ENCODE measurements around the gene NUAK2.

The NUAK2 gene

GRCh38 chr1:205332015-205332791, 10.7 kb upstream of the NUAK2 start:
- Histone ChIP-seq H3K27me3 (ENCODE audit: insufficient read depth, low read length) (peaks cover 4% of the 10 kb centered on the region; the same call in 1 of the 2 replicates), H3K9me3 (ENCODE audit: insufficient read depth, low read depth, low read length) (no peaks in the 10 kb centered on the region), H3K27ac (ENCODE audit: low read depth, low read length) (no peak overlapping the region), H3K4me1 (ENCODE audit: insufficient read depth, low read length) (no peaks in the 10 kb centered on the region), H3K36me3 (ENCODE audit: insufficient read depth, low read length) (no peaks in the 10 kb centered on the region), H3K4me3 (ENCODE audit: low read length) (no peak overlapping the region), H3K9ac (ENCODE audit: low read depth, low read length) (no peak overlapping the region)
- 83% methylated on average over 11 of the region's 11 CpGs for WGBS

- no peaks in the 10 kb centered on the region for H3K9me3 ChIP-seq (ENCODE audit: insufficient read depth, low read depth, low read length)
- WGBS = 85% methylated on average over 2 of the region's 2 CpGs
- H3K27me3 ChIP-seq (ENCODE audit: insufficient read depth, low read length) = 0 out of 2 replicates have a peak, but pooled peaks cover 4% of the 10 kb centered on the region
- no peak overlapping the region for H3K4me3 ChIP-seq (ENCODE audit: low read length)
- no peaks in the 10 kb centered on the region for H3K36me3 ChIP-seq (ENCODE audit: insufficient read depth, low read length)
- H3K4me1 ChIP-seq (ENCODE audit: insufficient read depth, low read length) = peaks cover 2% of the 10 kb centered on the region; the same call in 1 of the 2 replicates
- no peak overlapping the region for H3K9ac ChIP-seq (ENCODE audit: low read depth, low read length)
- no peak overlapping the region for H3K27ac ChIP-seq (ENCODE audit: low read depth, low read length)
Measured at GRCh38 chr1:205330150-205330549, 8.6 kb upstream of the NUAK2 start.

GRCh38 chr1:205329719-205330118, 8.2 kb upstream of the NUAK2 start:
- Histone ChIP-seq H3K9ac (ENCODE audit: low read depth, low read length) (no peak overlapping the region), H3K27me3 (ENCODE audit: insufficient read depth, low read length) (0 out of 2 replicates have a peak, but pooled peaks cover 4% of the 10 kb centered on the region), H3K36me3 (ENCODE audit: insufficient read depth, low read length) (no peaks in the 10 kb centered on the region), H3K4me3 (ENCODE audit: low read length) (no peak overlapping the region), H3K27ac (ENCODE audit: low read depth, low read length) (no peak overlapping the region), H3K9me3 (ENCODE audit: insufficient read depth, low read depth, low read length) (no peaks in the 10 kb centered on the region), H3K4me1 (ENCODE audit: insufficient read depth, low read length) (peaks cover 6% of the 10 kb centered on the region; the same call in 1 of the 2 replicates)
- WGBS = 88% methylated on average over 5 of the region's 5 CpGs

- H3K4me1 ChIP-seq (ENCODE audit: insufficient read depth, low read length) = peaks cover 9% of the 10 kb centered on the region; the same call in 1 of the 2 replicates
- no peaks in the 10 kb centered on the region for H3K36me3 ChIP-seq (ENCODE audit: insufficient read depth, low read length)
- no peaks in the 10 kb centered on the region for H3K9me3 ChIP-seq (ENCODE audit: insufficient read depth, low read depth, low read length)
- no peak overlapping the region for H3K27ac ChIP-seq (ENCODE audit: low read depth, low read length)
- WGBS = 81% methylated on average over 4 of the region's 4 CpGs
- no peak overlapping the region for H3K4me3 ChIP-seq (ENCODE audit: low read length)
- 0 out of 2 replicates have a peak, but pooled peaks cover 4% of the 10 kb centered on the region for H3K27me3 ChIP-seq (ENCODE audit: insufficient read depth, low read length)
- H3K9ac ChIP-seq (ENCODE audit: low read depth, low read length) = no peak overlapping the region
Measured at GRCh38 chr1:205328476-205328875, 6.9 kb upstream of the NUAK2 start.

- no peak overlapping the region for H3K4me3 ChIP-seq (ENCODE audit: low read length)
- no peaks in the 10 kb centered on the region for H3K9me3 ChIP-seq (ENCODE audit: insufficient read depth, low read depth, low read length)
- 0 out of 2 replicates have a peak, but pooled peaks cover 4% of the 10 kb centered on the region for H3K27me3 ChIP-seq (ENCODE audit: insufficient read depth, low read length)
- H3K27ac ChIP-seq (ENCODE audit: low read depth, low read length) = no peak overlapping the region
- H3K9ac ChIP-seq (ENCODE audit: low read depth, low read length) = no peak overlapping the region
- H3K36me3 ChIP-seq (ENCODE audit: insufficient read depth, low read length) = no peaks in the 10 kb centered on the region
- WGBS = 94% methylated on average over 11 of the region's 11 CpGs
- peaks cover 11% of the 10 kb centered on the region; the same call in 1 of the 2 replicates for H3K4me1 ChIP-seq (ENCODE audit: insufficient read depth, low read length)
Measured at GRCh38 chr1:205326812-205327466, 5.4 kb upstream of the NUAK2 start.

GRCh38 chr1:205325334-205325884, 3.9 kb upstream of the NUAK2 start:
- WGBS = 51% methylated on average over 6 of the region's 6 CpGs
- Histone ChIP-seq H3K36me3 (ENCODE audit: insufficient read depth, low read length) (no peaks in the 10 kb centered on the region), H3K9me3 (ENCODE audit: insufficient read depth, low read depth, low read length) (no peaks in the 10 kb centered on the region), H3K4me3 (ENCODE audit: low read length) (no peak overlapping the region), H3K27me3 (ENCODE audit: insufficient read depth, low read length) (0 out of 2 replicates have a peak, but pooled peaks cover 4% of the 10 kb centered on the region), H3K27ac (ENCODE audit: low read depth, low read length) (peak overlapping the region; percentile 25; the same call in 1 of the 2 replicates), H3K9ac (ENCODE audit: low read depth, low read length) (no peak overlapping the region), H3K4me1 (ENCODE audit: insufficient read depth, low read length) (peaks cover 12% of the 10 kb centered on the region; the same call in 1 of the 2 replicates)

GRCh38 chr1:205324781-205325180, 3.2 kb upstream of the NUAK2 start:
- 57% methylated on average over 5 of the region's 6 CpGs for WGBS
- 0 out of 2 replicates have a peak, but pooled peaks cover 3% of the 10 kb centered on the region for H3K27me3 ChIP-seq (ENCODE audit: insufficient read depth, low read length)
- no peak overlapping the region for H3K9ac ChIP-seq (ENCODE audit: low read depth, low read length)
- peaks cover 14% of the 10 kb centered on the region for H3K4me1 ChIP-seq (ENCODE audit: insufficient read depth, low read length)
- H3K36me3 ChIP-seq (ENCODE audit: insufficient read depth, low read length) = no peaks in the 10 kb centered on the region
- no peaks in the 10 kb centered on the region for H3K9me3 ChIP-seq (ENCODE audit: insufficient read depth, low read depth, low read length)
- H3K4me3 ChIP-seq (ENCODE audit: low read length) = no peak overlapping the region
- peak overlapping the region; percentile 25; the same call in 1 of the 2 replicates for H3K27ac ChIP-seq (ENCODE audit: low read depth, low read length)

GRCh38 chr1:205323794-205324193, 2.2 kb upstream of the NUAK2 start:
- no peaks in the 10 kb centered on the region for H3K36me3 ChIP-seq (ENCODE audit: insufficient read depth, low read length)
- no peak overlapping the region for H3K4me3 ChIP-seq (ENCODE audit: low read length)
- no peak overlapping the region for H3K9ac ChIP-seq (ENCODE audit: low read depth, low read length)
- H3K27me3 ChIP-seq (ENCODE audit: insufficient read depth, low read length) = no peaks in the 10 kb centered on the region
- no peaks in the 10 kb centered on the region for H3K9me3 ChIP-seq (ENCODE audit: insufficient read depth, low read depth, low read length)
- H3K27ac ChIP-seq (ENCODE audit: low read depth, low read length) = no peak overlapping the region
- WGBS = 97% methylated on average over 6 of the region's 6 CpGs
- peaks cover 20% of the 10 kb centered on the region for H3K4me1 ChIP-seq (ENCODE audit: insufficient read depth, low read length)

GRCh38 chr1:205321959-205322283, 376 bp upstream of the NUAK2 start:
- H3K4me3 ChIP-seq (ENCODE audit: low read length) = no peak overlapping the region
- H3K9me3 ChIP-seq (ENCODE audit: insufficient read depth, low read depth, low read length) = no peaks in the 10 kb centered on the region
- H3K27ac ChIP-seq (ENCODE audit: low read depth, low read length) = no peak overlapping the region
- no peaks in the 10 kb centered on the region for H3K27me3 ChIP-seq (ENCODE audit: insufficient read depth, low read length)
- H3K9ac ChIP-seq (ENCODE audit: low read depth, low read length) = no peak overlapping the region
- no peaks in the 10 kb centered on the region for H3K36me3 ChIP-seq (ENCODE audit: insufficient read depth, low read length)
- WGBS = 32% methylated on average over 5 of the region's 5 CpGs
- H3K4me1 ChIP-seq (ENCODE audit: insufficient read depth, low read length) = peaks cover 39% of the 10 kb centered on the region

- H3K27ac ChIP-seq (ENCODE audit: low read depth, low read length) = no peak overlapping the region
- H3K27me3 ChIP-seq (ENCODE audit: insufficient read depth, low read length) = no peaks in the 10 kb centered on the region
- H3K9me3 ChIP-seq (ENCODE audit: insufficient read depth, low read depth, low read length) = no peaks in the 10 kb centered on the region
- WGBS = 57% methylated on average over 6 of the region's 6 CpGs
- H3K9ac ChIP-seq (ENCODE audit: low read depth, low read length) = no peak overlapping the region
- H3K4me3 ChIP-seq (ENCODE audit: low read length) = peak overlapping the region; percentile 93
- peaks cover 48% of the 10 kb centered on the region for H3K4me1 ChIP-seq (ENCODE audit: insufficient read depth, low read length)
- H3K36me3 ChIP-seq (ENCODE audit: insufficient read depth, low read length) = no peaks in the 10 kb centered on the region
Measured at GRCh38 chr1:205319081-205320018, 2.2 kb downstream of the NUAK2 start.

Measured in HUES64 (cell line).